Measurements from ENCODE around the gene HSPB9.

Gene HSPB9

DNA sequence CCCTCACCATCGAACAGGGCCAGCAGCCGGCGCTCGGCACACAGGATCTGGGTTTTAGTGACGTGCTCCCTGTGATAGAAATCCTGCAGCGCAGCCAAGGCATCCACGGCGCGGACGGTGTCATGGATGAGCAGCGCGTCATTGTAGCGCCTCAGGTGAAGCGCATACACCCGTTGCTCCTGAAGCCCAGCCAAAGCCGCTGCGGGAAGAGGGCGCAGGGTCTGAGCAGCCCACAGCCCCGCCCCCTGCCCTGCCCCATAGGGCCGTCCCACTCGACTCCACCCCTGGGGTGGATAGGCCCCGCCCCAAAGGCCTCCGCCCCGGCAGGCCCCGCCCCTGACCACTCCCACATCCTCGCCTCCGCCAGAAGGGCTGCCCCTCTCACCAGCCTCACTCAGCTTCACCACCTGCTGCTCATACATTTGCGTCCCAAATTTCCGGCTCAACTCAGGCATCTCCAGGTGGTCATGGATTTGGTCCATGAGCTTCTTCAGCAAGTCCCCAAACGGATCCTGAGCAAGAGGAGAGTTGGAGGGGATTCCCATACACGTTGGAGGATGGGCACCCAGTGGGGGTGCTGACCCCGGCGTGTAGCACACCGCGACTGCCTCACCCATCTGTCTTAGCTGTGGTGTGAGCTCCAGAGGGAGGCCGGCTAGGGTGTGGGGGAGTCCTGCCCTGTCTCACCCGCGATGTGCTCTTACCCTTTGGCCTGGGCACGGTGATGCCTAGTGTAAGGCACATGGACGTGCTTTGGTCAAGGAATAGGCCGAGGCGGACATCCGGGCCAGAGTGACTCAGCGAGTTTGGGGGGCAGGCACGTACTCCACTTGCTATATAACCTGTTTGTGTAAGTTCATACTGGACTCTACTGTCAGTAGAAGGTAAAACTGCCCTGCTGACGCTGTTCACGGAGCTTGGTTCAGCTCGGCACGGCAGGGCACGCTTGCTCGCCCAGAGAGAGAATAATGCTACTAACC is 14.7 kb upstream of the HSPB9 start:
- TF ChIP-seq, protein P1, sequence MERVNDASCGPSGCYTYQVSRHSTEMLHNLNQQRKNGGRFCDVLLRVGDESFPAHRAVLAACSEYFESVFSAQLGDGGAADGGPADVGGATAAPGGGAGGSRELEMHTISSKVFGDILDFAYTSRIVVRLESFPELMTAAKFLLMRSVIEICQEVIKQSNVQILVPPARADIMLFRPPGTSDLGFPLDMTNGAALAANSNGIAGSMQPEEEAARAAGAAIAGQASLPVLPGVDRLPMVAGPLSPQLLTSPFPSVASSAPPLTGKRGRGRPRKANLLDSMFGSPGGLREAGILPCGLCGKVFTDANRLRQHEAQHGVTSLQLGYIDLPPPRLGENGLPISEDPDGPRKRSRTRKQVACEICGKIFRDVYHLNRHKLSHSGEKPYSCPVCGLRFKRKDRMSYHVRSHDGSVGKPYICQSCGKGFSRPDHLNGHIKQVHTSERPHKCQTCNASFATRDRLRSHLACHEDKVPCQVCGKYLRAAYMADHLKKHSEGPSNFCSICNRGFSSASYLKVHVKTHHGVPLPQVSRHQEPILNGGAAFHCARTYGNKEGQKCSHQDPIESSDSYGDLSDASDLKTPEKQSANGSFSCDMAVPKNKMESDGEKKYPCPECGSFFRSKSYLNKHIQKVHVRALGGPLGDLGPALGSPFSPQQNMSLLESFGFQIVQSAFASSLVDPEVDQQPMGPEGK (CRISPR knock-in tag; IDR thresholded peaks at IDR 0.05; ENCODE audit: borderline replicate concordance), result no peak
- TF ChIP-seq TCF4 (CRISPR knock-in tag; IDR thresholded peaks at IDR 0.05; ENCODE audit: borderline replicate concordance), result no peak
- no peak for TF ChIP-seq ARNTL (CRISPR knock-in tag; IDR thresholded peaks at IDR 0.05; ENCODE audit: borderline replicate concordance, low read depth)
- TF ChIP-seq, protein P2, sequence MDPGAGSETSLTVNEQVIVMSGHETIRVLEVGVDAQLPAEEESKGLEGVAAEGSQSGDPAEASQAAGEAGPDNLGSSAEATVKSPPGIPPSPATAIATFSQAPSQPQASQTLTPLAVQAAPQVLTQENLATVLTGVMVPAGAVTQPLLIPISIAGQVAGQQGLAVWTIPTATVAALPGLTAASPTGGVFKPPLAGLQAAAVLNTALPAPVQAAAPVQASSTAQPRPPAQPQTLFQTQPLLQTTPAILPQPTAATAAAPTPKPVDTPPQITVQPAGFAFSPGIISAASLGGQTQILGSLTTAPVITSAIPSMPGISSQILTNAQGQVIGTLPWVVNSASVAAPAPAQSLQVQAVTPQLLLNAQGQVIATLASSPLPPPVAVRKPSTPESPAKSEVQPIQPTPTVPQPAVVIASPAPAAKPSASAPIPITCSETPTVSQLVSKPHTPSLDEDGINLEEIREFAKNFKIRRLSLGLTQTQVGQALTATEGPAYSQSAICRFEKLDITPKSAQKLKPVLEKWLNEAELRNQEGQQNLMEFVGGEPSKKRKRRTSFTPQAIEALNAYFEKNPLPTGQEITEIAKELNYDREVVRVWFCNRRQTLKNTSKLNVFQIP (CRISPR knock-in tag; IDR thresholded peaks at IDR 0.05; ENCODE audit: borderline replicate concordance, low read depth), result no peak
- TF ChIP-seq, protein P3, sequence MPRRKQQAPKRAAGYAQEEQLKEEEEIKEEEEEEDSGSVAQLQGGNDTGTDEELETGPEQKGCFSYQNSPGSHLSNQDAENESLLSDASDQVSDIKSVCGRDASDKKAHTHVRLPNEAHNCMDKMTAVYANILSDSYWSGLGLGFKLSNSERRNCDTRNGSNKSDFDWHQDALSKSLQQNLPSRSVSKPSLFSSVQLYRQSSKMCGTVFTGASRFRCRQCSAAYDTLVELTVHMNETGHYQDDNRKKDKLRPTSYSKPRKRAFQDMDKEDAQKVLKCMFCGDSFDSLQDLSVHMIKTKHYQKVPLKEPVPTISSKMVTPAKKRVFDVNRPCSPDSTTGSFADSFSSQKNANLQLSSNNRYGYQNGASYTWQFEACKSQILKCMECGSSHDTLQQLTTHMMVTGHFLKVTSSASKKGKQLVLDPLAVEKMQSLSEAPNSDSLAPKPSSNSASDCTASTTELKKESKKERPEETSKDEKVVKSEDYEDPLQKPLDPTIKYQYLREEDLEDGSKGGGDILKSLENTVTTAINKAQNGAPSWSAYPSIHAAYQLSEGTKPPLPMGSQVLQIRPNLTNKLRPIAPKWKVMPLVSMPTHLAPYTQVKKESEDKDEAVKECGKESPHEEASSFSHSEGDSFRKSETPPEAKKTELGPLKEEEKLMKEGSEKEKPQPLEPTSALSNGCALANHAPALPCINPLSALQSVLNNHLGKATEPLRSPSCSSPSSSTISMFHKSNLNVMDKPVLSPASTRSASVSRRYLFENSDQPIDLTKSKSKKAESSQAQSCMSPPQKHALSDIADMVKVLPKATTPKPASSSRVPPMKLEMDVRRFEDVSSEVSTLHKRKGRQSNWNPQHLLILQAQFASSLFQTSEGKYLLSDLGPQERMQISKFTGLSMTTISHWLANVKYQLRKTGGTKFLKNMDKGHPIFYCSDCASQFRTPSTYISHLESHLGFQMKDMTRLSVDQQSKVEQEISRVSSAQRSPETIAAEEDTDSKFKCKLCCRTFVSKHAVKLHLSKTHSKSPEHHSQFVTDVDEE (CRISPR knock-in tag; IDR thresholded peaks at IDR 0.05), result no peak
- TF ChIP-seq RARB (CRISPR knock-in tag; IDR thresholded peaks at IDR 0.05), result no peak
- no peak for TF ChIP-seq ZNF8 (CRISPR knock-in tag; IDR thresholded peaks at IDR 0.05)
- no peak for TF ChIP-seq ESRRG (CRISPR knock-in tag; IDR thresholded peaks at IDR 0.05)
- TF ChIP-seq GLIS3 (CRISPR knock-in tag; IDR thresholded peaks at IDR 0.05), result no peak
- peak; percentile 95 for ATAC-seq

DNA sequence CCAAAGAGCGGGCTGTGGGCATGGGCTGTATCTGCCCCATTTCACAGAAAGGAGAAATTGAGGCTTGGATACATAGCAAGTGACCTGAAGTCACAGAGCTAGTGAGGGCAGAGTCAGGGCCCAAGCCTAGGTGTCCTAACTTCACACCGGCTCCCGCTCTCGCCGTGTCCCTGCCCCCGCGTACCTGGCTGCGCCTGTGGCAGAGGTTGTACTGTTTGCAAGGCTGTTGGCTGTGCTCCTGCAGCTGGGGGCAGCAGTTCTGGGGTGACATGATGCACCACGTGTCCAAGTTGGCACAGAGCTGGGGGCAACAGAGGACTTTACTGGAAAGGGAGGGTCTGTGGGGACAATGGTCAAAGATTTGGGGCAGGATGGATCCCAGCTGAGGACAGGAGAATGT is 13.5 kb upstream of the HSPB9 start:
- TF ChIP-seq ZNF70 (CRISPR knock-in tag; IDR thresholded peaks at IDR 0.05) (no peak), OSR1 (CRISPR knock-in tag; IDR thresholded peaks at IDR 0.05) (no peak)

DNA sequence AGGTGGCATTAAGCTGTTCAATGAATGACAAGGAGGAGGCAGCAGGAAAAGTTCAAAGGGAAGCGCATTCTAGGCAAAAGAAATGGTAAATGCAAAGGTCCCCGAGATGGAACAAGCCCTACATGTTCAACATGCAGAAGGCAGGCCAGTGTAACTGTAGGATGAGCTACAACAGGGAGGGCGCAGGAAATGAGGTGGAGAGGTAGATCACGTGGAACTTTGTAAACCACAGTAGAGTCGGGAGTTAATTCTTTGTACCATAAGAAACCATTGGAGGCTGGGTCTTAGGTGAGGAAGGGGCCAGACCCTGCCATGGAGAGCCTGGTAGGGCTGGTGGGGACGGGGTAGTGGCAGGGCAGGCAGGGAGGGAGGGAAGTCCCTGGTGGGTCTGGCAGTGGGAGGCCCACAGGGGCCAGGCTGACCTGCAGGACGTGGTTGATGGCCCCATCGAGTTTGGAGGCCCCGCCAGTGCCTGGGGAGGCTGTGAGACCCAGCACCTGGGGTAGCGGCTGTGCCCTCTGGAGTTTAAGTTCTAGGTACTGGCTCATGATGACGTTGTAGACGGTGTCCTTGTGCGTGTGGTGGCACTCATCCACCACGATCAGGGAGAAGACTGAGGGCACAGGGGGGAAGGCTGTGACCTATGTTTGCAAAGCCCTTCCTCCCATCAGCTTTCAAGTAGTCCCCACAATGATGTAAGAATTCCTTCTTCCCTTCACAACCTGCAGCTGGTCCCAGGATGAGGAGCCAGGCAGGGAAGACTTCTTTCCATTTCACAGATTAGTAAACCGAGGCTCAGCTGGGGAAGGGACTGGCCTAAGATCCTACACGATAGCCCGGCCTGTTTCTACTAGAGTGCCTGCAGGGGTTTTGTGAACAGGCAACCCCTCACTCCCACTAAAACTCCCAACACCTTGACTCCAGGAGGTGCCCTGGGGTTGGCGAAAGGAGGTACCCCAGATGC is 12.0 kb upstream of the HSPB9 start:
- ATAC-seq, result no peak
- TF ChIP-seq ZNF8 (CRISPR knock-in tag; IDR thresholded peaks at IDR 0.05) (no peak), RARB (CRISPR knock-in tag; IDR thresholded peaks at IDR 0.05) (no peak), SNAI2 (CRISPR knock-in tag; IDR thresholded peaks at IDR 0.05) (no peak), ESRRG (CRISPR knock-in tag; IDR thresholded peaks at IDR 0.05) (no peak), OSR1 (CRISPR knock-in tag; IDR thresholded peaks at IDR 0.05) (no peak), PPARA (CRISPR knock-in tag; IDR thresholded peaks at IDR 0.05; ENCODE audit: borderline replicate concordance) (no peak), ZC3H10 (CRISPR knock-in tag; IDR thresholded peaks at IDR 0.05) (no peak), ZNF565 (CRISPR knock-in tag; conservative IDR thresholded peaks at IDR 0.05; ENCODE audit: low read depth) (no peak), ZNF70 (CRISPR knock-in tag; IDR thresholded peaks at IDR 0.05) (no peak), GLIS3 (CRISPR knock-in tag; IDR thresholded peaks at IDR 0.05) (no peak), BACH2 (CRISPR knock-in tag; IDR thresholded peaks at IDR 0.05; ENCODE audit: borderline replicate concordance) (no peak)
- TF ChIP-seq, protein P4, sequence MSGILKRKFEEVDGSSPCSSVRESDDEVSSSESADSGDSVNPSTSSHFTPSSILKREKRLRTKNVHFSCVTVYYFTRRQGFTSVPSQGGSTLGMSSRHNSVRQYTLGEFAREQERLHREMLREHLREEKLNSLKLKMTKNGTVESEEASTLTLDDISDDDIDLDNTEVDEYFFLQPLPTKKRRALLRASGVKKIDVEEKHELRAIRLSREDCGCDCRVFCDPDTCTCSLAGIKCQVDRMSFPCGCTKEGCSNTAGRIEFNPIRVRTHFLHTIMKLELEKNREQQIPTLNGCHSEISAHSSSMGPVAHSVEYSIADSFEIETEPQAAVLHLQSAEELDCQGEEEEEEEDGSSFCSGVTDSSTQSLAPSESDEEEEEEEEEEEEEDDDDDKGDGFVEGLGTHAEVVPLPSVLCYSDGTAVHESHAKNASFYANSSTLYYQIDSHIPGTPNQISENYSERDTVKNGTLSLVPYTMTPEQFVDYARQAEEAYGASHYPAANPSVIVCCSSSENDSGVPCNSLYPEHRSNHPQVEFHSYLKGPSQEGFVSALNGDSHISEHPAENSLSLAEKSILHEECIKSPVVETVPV (CRISPR knock-in tag; IDR thresholded peaks at IDR 0.05), result no peak
- TF ChIP-seq, protein P2 (CRISPR knock-in tag; IDR thresholded peaks at IDR 0.05; ENCODE audit: borderline replicate concordance, low read depth), result no peak
- TF ChIP-seq, protein P3 (CRISPR knock-in tag; IDR thresholded peaks at IDR 0.05), result no peak
- TF ChIP-seq, protein P1 (CRISPR knock-in tag; IDR thresholded peaks at IDR 0.05; ENCODE audit: borderline replicate concordance), result no peak

More for the DNA sequence above, 13.5 kb upstream of the HSPB9 start:
- ATAC-seq, result no peak
